ENCODE results near the gene TMEM250.

DNA sequence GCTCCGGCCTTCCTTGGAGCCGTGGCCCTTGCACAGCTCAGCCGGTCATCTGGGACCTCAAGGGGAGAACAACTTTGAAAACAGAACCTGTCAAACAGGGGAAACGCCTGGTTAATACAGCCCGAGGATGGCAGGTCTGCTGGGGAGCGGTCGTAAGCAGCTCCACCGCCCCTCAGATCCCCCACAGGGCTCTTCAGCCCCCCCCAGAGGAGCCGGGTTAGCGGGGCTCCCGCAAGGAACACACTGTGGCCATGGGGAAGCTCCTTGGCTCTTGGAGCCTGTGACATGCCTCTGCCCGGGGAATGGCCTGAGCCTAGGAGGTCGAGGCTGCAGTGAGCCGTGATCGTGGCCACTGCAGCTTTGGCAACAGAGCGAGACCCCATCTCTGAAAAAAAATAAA lies 6.8 kb downstream of the TMEM250 start:
- TF ChIP-seq MAFK (IDR thresholded peaks at IDR 0.05; ENCODE audit: low read depth, low read length) = no peak
- TF ChIP-seq POLR2A (IDR thresholded peaks at IDR 0.05; ENCODE audit: low read depth, low read length) = no peak
- no peak for TF ChIP-seq MAZ (IDR thresholded peaks at IDR 0.05; ENCODE audit: borderline replicate concordance, low read depth, low read length)
- TF ChIP-seq, protein P1, sequence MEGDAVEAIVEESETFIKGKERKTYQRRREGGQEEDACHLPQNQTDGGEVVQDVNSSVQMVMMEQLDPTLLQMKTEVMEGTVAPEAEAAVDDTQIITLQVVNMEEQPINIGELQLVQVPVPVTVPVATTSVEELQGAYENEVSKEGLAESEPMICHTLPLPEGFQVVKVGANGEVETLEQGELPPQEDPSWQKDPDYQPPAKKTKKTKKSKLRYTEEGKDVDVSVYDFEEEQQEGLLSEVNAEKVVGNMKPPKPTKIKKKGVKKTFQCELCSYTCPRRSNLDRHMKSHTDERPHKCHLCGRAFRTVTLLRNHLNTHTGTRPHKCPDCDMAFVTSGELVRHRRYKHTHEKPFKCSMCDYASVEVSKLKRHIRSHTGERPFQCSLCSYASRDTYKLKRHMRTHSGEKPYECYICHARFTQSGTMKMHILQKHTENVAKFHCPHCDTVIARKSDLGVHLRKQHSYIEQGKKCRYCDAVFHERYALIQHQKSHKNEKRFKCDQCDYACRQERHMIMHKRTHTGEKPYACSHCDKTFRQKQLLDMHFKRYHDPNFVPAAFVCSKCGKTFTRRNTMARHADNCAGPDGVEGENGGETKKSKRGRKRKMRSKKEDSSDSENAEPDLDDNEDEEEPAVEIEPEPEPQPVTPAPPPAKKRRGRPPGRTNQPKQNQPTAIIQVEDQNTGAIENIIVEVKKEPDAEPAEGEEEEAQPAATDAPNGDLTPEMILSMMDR (conservative IDR thresholded peaks at IDR 0.05; ENCODE audit: low read depth, low read length) = no peak
- TF ChIP-seq MXI1 (IDR thresholded peaks at IDR 0.05; ENCODE audit: borderline replicate concordance, low read depth, low read length) = no peak
- TF ChIP-seq, protein P2, sequence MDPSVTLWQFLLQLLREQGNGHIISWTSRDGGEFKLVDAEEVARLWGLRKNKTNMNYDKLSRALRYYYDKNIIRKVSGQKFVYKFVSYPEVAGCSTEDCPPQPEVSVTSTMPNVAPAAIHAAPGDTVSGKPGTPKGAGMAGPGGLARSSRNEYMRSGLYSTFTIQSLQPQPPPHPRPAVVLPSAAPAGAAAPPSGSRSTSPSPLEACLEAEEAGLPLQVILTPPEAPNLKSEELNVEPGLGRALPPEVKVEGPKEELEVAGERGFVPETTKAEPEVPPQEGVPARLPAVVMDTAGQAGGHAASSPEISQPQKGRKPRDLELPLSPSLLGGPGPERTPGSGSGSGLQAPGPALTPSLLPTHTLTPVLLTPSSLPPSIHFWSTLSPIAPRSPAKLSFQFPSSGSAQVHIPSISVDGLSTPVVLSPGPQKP (IDR thresholded peaks at IDR 0.05; ENCODE audit: borderline replicate concordance, low read depth, low read length) = no peak
- TF ChIP-seq RCOR1 (IDR thresholded peaks at IDR 0.05; ENCODE audit: insufficient replicate concordance, low read length) = no peak
- no peak for TF ChIP-seq NFE2L2 (IDR thresholded peaks at IDR 0.05; ENCODE audit: low read depth, low read length)
- no peak for TF ChIP-seq FOS (IDR thresholded peaks at IDR 0.05; ENCODE audit: low read depth, low read length)
- no peak for TF ChIP-seq SMC3 (IDR thresholded peaks at IDR 0.05; ENCODE audit: low read depth, low read length)
- TF ChIP-seq CEBPB (IDR thresholded peaks at IDR 0.05; ENCODE audit: low read depth, low read length) = no peak
- no peak for TF ChIP-seq RFX5 (IDR thresholded peaks at IDR 0.05; ENCODE audit: low read depth, low read length)
- TF ChIP-seq RAD21 (IDR thresholded peaks at IDR 0.05; ENCODE audit: low read length) = no peak
- TF ChIP-seq, protein P3, sequence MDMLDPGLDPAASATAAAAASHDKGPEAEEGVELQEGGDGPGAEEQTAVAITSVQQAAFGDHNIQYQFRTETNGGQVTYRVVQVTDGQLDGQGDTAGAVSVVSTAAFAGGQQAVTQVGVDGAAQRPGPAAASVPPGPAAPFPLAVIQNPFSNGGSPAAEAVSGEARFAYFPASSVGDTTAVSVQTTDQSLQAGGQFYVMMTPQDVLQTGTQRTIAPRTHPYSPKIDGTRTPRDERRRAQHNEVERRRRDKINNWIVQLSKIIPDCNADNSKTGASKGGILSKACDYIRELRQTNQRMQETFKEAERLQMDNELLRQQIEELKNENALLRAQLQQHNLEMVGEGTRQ (IDR thresholded peaks at IDR 0.05; ENCODE audit: low read depth, low read length) = no peak

Data from IMR-90 (cell line).